ENCODE data around the gene DCAF6.

Gene DCAF6

DNA sequence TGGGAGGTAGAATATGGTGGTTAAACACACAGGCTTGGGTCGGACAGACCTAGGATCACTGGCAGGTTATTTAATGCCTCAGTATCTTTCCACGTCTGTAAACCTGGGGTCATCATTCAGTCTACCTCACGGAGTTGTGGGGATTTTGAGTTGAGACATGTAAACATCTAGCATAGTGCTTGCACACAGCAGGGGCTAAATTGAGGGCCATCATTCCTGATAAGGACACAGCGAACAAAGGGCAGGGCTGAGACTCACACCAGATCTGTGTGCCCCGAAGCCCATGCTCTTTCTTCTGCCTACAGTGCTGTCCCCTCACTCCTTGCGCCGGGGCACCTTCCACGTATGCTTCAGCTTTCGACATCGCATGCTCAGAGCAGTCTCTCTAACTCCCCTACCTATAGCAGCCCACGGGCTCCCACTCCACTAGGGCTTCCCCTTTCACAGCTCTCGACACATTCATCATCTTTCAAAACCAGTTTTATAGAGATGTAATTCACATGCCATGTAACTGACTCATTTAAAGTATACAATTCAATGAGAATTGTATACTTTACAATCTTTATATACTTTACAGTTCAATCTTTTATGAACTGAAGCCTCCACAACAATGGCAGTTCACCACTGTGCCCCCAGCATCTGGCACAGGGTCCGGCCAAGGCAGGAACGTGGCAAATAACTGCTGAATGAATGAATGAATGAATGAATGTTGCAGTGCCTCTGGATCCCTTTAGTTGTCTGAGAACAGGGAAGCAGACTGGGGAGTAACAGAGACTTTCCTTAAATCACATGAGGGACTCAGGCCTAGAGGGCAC is 152.2 kb downstream of the DCAF6 start:
- no peak for DNase-seq

DNA sequence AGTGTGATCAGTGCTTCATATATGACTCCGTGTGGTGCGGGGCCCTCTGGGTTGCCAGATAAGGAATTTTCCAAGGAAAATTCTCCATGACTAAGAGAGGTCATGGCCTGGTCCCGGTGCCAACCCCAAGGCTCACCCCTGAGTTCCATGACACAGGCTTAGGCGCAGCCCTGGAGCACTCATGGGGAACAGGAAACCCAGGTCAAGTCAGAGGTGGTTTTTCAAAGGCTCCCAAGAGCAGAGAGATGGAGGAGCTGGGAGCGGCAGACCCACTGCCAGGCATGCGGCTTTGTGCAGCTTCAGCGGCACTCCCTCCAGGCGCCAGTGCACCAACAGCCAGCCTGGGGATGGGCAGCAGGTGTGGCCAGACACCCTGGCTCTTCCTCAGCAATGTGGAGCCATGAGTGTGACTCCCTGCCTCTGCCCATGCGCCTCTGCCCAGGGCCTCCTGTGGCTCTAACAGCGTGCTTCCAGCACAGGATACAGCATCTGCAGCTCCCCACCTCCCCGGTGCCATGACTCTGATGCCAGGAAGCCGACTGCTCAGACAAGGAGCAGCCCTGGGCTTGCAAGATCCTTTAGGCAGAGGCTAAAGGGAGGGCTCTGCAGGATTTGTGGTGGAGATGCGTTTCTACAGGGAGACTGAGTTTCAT is 153.0 kb downstream of the DCAF6 start:
- DNase-seq, result no peak

DNA sequence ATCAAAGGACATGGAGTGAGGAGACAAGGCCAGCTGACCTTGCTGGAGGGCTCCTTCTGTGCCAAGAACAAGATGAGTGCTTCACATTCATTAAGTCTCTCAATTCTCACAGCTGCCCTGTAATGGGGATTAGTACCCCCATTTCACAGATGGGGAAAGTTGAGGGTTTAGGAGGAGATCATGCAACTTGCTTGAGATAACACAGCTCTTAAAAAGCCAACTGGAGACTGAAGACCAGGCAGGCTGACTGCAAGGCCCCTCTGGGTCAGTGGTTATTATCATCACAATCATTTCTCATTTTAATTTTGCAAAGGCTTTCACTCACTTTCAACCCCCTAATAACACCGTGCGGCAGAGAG is 153.5 kb downstream of the DCAF6 start:
- no peak for DNase-seq

DNA sequence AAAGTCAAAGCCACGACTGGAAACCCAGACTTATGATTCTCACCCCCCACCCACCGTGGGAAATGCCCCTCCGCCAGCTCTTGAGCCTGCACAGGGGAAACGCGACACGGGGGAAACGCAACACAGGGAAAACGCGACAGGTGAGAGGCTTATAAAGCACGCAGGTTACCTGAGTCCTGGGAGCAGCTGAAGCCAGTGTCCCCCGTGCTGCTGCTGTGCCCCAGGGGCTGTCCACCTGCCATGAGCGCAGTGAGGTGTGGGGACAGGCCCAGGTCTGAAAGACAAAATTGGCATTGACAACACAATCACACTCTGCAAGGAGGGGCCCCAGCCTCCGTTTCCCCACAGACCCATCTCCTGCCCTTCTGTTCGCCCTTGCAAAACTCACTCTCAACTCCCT is 153.9 kb downstream of the DCAF6 start:
- DNase-seq, result no peak

DNA sequence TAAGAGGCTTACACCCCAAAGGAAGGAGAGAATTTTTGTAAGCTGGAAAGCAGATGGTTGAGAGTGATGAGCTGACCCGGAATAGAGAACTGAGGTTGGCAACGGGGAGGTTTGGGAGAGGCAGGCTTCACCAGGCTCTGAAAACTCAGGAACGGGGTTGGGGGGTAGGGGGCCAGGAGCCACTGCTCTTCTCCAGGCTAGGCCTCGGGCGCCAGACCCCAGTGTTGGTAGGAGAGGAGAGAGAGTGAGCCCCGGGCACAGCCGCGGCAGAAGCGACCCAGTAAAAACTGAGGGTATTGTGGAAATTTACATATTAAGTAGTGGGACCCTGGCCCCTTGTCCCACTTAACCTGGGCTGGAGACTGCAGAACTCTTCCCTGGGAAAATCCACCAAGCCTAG is 154.6 kb downstream of the DCAF6 start:
- no peak for DNase-seq

DNA sequence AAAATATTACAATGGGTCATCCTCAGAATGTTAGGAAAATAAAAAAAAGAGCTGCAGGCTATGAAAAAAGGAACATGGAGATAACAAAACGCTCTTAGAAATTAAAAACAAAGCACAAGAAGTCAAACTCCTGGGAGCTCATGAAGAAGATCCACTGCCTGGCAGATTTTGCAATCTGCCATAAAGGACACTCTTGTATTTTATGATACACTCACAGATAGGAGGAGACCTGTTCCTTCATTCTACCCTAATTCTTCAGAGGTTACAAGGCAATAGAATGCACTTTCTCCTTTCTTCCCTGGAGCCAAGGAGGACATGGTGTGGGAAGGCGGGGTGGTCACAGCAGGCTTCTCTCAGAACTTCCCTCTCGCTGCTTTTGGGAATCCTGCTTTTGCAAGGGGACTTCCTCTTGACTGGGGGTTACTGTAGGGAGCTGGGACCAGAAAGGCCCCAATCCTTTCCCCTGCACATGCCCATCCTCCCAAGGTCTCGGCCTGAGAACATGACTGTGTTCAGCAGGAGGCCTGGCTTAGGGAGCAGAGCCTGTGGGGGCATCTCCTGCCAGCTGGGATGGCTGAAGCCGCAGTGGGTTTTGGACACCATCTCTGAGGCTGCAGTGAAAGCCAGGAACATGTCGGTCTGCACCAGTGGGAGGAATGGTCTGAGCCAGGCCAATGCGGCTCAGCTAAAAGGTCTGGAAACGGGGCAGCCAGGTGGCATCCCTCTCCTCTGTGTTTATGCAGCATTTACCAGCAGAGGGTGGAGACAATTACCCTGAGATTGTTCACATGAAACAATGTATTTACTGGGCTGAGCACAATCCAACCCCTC is 155.5 kb downstream of the DCAF6 start:
- DNase-seq, result no peak

DNA sequence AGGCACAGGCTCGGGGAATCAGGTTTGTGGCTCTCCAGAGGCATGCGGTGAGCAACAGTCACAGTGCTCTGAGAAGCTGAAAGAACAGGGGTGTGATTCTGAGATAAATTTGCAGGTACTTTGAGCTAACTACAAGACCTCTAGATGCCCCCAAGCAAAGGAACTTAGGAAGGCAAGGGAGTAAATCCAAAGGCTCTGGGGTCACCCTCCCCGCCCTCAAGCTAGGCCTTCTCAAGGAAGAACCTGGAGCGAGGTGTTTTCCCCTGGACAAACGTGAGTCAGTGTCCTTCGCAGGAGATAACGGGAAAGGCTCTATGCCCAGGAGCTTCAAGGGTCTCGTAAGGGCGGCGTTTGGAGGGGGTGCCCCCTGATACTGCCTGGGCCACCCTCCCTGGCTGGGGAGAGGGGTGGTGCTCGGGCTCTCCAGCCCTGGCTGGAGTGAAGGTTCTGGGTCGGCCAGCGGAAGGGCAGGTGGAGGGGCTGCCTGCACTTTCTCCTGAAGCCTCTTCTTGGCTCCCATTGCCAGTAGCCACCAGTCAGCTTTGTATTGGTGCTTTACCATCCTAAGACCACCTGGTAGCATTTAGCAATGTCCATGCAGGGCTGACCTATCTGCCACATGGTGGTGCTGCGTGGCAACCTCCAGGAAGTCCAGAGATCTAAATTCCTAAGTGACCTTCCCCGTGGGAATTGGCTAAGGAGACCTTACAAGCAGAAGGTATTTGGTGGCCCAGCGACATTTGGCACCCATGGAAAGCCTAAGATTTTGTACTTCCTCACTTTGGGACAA is 156.3 kb downstream of the DCAF6 start:
- DNase-seq, result no peak

DNA sequence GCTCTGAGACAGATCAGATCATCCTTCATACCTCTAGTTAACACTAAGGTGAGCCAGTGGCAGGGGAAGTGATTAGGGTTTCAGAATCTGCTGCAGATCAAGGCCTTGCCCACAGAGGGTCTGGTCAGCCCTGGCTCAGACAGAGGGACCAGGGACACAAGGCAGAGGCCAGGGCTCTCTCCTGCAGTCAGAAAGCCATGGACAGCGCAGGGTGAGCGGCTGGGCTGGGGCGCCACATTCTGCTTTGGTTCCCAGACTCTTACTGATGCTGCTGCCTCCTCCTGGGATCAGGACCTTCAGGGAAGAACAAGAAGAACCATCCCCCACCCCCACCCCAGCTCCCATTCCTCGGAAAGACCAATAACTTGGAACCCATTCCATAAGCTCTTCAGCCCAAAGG is 157.1 kb downstream of the DCAF6 start:
- DNase-seq, result no peak

DNA sequence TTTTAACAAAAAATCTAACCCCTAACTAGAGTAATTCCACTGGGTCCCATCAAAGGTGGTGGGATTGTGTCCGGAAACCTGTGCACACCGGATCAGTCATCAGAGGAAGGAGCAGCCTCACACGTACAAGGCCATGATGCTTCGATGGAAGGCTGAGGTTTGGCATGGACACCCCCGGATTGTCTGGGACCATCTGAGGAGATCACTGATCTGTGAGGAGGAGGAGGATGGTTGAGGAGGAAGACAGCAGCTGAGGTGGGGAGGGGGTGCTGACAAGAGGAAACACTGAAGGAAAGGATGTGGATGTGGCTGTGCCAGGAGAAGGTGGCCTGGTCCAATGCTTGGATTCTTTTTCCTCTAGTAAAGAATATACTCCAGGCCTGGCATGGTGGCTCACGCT is 159.0 kb downstream of the DCAF6 start:
- DNase-seq, result no peak

DNA sequence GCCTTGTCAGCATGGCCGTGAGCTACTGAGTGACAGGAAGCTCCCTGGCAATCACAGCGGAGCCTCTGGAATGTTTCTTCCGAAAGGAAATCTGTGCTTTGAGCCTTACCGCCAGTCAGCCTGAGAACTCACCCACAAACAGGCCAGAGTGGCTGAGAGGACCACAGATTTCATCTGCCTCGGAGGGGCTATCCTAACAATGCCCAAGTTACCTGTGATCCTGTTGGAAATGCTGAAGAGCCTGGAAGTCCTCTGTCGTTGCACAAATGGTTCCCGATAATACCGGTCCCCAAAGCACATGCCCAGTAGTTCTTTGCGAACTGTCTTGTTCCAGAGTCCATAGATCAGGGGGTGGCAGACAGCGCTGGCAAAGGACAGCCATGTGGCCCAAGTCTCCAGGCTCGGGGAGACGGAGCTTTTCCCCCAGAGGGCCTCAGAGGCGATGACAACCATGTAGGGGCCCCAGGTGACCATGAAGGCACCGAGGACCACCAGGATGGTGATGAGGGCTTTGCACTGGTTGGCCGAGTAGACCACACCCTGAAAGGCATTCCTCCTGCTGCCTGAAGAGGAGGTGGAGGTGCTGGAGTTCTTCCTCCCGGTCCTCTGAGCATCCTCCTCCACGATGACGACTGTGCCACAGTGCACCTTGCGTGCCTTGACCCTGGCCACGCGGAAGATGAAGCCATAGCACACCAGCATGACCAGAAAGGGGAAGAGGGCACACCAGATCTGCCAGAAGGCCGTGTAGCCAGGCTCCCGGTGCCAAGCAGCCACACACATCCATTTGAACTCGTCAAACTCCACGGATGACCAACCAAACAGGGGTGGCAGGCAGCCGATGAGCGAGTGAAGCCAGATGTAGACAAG is 160.0 kb downstream of the DCAF6 start:
- no peak for DNase-seq

DNA sequence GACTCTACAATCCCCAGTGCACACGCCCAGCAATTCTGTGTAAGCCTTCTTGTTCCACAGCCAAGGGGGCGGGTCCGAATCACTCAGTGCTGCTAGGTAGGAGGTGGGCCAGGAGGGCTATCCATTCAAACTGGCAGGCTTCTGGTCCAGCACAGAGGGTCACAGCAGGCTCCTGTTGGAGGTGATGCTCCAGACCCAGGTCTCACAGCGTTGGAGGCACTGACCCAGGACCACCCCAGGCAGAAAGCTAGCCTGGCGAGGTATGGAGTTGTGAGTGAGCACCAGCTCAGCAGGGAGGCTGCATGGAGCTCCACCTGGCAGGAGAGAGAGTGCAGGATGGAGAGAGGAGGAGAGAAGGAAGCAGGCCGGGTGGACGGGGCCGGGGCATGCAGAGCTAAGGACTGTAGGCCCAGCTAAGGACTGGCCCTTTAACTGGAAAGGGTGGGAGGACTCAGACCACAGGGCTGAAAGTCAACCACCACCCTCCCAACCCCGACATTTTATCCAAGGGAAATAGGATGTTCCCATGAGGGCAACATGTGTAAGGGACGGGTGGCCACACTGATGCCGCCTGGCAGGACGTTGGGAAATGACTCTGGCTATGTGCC is 161.5 kb downstream of the DCAF6 start:
- no peak for DNase-seq

DNA sequence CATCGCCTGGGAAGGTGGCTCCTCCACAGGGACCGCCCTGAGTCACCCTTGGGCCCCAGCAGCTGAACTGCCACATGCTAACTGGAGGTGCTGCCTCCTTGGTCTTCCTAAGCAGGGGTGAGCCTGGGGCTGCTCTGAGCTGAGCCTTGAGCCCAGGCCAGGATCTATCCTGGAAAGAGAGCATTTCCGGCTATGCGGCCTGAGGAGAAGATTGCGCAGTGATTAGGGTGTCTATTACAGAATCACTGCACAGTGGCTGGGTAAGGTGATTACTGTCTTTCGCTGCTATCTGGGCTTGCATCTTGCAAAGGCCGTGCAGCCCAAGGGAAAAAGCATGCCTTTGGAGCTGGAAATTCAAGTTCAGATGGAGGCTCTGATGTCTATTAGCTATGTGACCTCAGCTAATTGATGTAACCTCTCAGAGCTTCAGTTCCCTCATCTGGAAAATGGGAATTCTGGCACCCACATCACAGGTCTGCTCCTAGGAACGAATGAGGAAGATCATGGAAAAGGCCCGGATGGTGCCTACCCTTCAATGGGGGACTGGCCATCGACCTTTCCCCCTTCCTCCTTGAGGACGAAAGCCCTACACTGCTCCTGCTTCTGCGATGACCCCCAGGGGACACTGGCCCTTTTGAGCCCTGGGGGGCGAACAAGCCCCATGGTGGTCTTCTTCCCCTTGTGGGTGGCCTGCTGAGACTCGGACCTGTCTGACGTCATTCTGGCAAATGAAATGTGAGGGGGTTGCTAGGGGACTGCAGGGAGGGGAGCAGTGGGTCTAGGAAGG is 162.2 kb downstream of the DCAF6 start:
- no peak for DNase-seq

DNA sequence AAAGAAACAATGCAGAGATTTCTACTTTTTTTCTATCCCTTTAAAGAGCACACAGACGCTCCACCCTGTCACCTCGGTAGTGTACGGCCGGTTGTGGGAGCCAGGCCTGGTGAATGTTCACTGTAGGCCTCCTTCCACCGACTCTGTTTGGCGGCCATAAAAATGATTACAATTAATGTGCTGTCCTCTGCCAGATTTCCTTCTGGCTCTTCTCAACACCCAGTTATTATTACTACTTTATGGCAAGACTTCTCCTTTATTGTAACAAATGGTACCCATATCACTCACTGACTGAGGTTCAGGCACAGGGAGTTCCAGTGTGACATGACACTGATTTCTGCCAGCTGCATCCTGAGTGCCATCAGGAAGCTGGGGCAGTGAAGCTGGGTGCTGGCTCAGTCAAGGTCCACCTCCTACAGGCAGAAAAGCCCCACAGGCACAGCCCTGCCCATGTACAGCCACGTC is 162.9 kb downstream of the DCAF6 start:
- DNase-seq, result no peak

DNA sequence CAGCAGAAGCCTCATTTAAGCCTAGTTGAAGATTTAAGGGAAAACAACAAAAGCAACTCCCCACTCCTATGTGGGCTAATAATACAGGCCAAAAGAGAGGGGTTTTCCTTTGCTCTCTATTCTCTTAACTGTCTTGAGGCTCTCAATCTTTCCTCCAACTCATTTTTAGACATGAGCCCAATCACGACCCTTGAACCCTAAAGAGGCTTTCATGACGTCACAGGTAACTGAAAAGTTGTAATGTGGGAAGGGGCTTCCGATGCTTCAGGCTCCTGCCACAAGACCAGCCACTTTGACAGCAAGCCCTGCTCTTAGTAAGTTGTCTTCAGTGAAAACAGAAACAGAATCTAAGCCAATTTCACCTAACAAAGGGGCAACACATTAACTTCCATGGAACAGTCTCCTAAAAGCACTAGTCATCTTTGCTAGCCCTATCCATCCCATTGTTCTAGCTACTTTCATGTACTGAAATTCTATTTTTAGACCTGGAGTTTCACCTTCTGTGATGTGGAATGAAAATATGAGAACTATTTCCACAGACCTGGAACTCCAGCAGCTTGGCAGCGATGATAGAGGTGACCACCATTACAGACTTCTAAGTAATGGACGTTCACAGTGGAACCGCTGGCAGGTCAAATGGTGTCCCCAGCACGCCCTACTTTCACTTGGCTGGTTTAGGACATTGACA is 164.0 kb downstream of the DCAF6 start:
- no peak for DNase-seq

DNA sequence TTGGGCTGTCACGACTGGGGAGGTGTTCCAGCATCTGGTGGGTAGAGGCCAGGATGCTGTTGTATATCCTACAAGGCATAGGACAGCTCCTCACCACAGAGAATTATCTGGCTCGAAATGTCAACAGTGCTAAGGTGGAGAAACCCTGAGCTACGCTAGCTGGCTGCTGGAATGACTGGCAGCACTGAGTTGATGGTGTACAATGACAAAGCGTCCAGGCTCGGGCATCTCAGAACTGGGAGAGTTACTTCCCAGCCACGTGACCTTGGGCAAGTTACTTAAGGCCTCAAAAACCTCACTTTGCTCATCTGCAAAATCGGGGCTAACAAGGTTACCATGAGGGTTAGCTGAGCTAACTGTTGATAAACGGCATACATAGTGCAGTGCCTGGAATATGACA is 164.9 kb downstream of the DCAF6 start:
- DNase-seq, result no peak

DNA sequence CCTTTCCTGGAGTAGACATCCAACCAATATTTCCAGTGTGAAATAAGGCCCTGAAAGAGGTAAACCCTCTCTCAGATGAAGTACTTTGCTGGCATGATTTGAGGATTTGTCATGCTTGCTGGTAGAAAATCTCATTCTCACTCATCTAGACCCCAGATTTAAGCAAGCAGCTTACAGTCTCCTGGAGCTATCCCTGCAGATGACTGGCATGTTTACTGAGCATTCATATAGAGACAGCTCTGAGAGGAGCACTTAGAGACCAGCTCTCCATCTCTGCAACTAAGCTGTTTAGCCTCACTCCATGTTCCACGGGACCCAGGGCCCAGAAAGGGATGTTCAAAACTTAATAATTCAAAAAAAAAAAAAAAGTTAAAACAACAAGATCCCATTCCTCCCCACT is 166.0 kb downstream of the DCAF6 start:
- no peak for DNase-seq

DNA sequence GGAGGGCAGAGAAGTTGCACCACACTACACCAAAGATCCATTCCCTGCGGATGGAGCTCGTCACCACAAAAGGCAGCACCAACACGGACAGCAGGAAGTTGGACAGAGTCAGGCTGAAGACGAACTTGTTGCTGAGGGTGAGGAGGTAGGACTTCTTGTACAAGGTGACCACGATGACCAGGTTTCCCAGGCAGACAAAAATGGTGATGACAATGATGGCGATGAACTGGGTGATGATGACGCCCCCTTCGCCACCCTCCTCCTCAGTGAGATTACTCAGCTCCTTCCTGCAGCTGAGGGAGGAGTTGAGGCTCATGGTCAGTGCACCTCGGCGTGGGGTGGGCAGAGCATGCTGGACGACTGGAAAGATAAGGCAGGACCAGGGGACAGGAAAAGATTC is 168.1 kb downstream of the DCAF6 start:
- DNase-seq, result no peak

DNA sequence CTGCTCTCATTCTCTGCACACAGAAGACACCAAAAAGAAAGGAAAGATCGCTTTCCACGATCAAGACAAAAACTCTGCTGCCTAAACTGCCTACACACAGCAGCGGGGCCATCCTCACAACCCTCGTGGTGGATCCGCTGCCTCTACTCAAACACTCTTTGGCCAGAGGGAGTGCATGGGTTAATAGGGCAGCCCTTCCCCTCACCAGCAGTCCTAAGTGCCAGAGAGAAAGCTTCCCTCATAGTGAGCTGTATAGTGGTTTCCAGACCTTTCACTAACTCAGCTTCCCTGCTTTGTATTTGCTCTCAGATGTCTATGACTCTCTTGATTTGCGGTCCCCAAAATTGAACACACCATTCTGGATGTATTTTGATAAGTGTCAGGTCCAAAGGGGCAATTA is 169.4 kb downstream of the DCAF6 start:
- DNase-seq, result no peak

DNA sequence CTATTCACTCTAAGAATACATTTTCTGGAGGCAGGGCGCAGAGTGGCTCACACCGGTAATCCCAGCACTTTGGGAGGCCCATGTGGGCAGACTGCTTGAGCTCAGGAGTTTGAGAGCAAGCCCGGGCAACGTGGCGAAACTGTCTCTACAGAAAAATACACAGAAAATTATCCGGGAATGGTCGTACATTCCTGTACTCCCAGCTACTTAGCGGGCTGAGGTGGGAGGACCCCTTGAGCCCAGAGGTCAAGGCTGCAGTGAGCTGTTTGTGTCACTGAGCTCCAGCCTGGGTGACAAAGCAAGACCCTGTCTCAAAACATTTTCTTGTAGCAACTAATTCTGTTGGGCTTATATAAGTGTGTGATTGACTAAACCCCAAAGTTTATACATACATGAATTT is 169.8 kb downstream of the DCAF6 start:
- DNase-seq, result no peak
